Skin of body (tissue), 2 donors: ENCODE results near the gene PRR36. TPM values are rescaled to one million over a fixed set of nuclear protein-coding genes. Genes with fewer than 3 reads are reported as not detected.
A peak's percentile ranks its signal among the peaks of the same experiment; 100 is the strongest.

Experiments used
- DNase-seq: peaks from one replicate; lab custom pipeline; 2025; lab: John Stamatoyannopoulos, UW
- total RNA-seq: library from RNA; depleted of rRNA; stranded (reverse); fragments of >200 nt; gene quantifications from one replicate; pipeline ENCODE4 v1.2.3, GENCODE V29; 2014

Gene PRR36
- total RNA-seq, 1 donor from 2014 or later, result 0.10 TPM

GRCh38 chr19:7846155-7846646, 28.0 kb downstream of the PRR36 start:
- DNase-seq, result no peak

GRCh38 chr19:7845390-7846154, 28.6 kb downstream of the PRR36 start:
- no peak for DNase-seq

- DNase-seq, result no peak
Observed at GRCh38 chr19:7844951-7845350, 29.2 kb downstream of the PRR36 start.

- DNase-seq, result no peak
Observed at GRCh38 chr19:7844405-7844804, 29.8 kb downstream of the PRR36 start.

DNA sequence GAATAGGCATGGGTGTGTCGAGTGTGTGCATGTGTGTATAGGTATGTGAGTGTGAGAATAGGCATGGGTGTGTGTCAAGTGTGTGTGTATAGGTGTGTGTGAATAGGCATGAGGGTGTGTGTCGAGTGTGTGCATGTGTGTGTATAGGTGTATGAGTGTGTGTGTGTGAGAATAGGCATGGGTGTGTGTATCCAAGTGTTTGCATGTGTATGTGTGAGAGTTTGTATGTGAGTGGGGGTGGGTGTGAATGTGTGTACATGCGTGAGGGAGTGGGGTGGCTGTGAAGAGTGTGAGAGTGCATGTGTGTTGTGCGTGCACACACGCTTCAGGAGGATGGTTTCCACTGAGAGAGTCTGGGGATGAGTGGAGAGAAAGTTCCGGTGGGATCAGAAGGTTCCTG, 30.7 kb downstream of the PRR36 start:
- DNase-seq, result no peak

- DNase-seq, result no peak
Observed at GRCh38 chr19:7842661-7843294, 31.4 kb downstream of the PRR36 start.

GRCh38 chr19:7841751-7842660, 32.2 kb downstream of the PRR36 start:
- DNase-seq, result no peak

- no peak for DNase-seq
Observed at GRCh38 chr19:7840629-7841028, 33.6 kb downstream of the PRR36 start.

DNA sequence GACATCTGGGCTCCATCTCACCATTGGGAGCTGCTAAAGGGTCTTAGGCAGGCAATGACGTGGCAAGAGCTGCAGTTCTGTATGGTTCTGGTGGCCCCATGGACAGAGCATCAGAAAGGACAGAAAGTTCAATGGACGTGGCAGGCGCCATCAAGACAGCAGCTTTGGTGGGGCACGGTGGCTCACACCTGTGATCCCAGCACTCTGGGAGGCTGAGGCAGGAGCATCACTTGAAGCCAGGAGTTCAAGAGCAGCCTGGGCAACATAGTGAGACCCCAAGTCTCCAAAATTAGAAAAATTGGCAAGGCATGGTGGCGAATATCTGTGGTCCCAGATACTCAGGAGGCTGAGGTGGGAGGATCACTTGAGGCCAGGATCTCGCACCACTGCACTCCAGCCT, 34.7 kb downstream of the PRR36 start:
- DNase-seq, result no peak

- peak; percentile 33 for DNase-seq
Observed at GRCh38 chr19:7833225-7834099, 40.7 kb downstream of the PRR36 start.

- DNase-seq, result no peak
Observed at GRCh38 chr19:7832781-7833180, 41.4 kb downstream of the PRR36 start.

DNA sequence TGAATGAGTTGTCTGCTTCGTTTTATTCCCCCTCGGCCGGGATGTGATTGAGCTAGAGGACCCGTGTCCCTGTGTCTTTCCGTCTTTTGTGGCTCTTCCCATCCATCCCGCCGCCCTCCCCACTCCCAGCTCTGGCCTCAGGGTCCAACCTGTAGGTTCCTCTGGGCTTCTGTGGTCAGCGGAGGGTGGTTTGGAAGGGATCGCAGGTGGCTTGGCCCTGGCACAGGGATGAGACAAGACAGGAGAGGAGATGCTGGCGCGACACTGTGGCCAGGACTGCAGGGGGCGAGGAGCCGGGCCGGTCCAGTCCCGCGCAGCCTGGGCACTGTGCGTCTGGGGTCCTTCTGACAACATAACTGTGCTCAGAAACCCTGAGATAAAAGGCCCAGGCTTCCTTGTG, 42.2 kb downstream of the PRR36 start:
- no peak for DNase-seq

DNA sequence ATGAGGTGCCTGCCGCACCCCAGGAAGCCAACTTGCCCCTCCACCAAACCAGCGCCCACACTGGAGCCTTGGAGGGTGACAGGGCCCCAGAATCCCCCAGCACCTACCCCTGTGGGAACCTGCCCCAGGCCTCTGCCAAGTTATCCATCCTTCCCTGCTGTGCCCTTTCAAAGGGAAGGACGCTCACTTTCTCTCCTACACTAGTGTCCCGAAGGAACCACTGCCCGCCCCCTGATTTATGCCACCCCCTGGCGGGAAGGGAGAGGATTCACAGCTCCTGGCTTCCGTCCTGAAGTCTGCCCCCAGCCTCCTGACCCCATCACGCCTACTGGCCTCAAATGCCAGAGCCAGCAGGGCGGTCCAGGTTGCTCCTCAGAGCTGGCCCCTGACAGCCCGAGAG, 42.7 kb downstream of the PRR36 start:
- no peak for DNase-seq

- no peak for DNase-seq
Observed at GRCh38 chr19:7830823-7831222, 43.4 kb downstream of the PRR36 start.

- no peak for DNase-seq
Observed at GRCh38 chr19:7830272-7830771, 43.9 kb downstream of the PRR36 start.

DNA sequence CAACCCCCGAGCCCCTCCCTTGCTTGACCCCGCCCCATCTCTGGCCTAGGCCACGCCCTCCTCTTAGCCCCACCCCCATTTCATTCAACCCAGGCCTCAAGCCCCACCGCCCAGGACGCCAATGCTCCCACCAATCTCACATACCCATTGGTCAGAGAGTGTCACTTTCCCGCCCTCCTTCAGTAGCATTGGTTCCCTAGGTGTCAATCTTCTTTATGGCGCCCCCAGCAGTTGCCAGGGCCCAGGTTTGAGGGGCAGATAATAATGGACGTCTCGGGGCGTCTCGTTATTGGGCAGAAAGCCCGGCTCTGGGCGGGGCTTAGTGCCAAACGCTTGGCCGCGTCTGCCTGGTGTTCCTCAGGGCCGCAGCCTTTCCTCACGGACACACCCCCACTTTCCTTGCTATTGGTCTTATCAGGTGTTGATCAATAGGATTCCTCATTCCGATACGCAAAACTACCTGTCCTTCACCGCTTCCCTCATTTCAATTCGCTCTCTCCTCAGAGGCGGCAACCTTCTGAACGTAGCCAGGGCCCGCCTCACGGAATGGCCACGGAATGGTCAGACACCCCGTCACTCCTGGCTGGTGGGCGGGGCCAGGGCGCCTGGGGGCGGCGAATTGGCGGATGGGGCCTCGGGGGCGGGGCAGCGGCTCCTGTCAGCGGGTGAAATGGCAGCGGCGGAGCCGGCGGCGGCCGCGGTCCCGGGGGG, 44.5 kb downstream of the PRR36 start, which contains the start of gene EVI5L:
EVI5L (plus strand) TSS at position 658 of the 711 bp plus-strand sequence. CDS start 16,325 bp downstream, outside the sequence.
- peak; percentile 100 for DNase-seq

- DNase-seq, result no peak
Observed at GRCh38 chr19:7829166-7829520, 45.0 kb downstream of the PRR36 start.

DNA sequence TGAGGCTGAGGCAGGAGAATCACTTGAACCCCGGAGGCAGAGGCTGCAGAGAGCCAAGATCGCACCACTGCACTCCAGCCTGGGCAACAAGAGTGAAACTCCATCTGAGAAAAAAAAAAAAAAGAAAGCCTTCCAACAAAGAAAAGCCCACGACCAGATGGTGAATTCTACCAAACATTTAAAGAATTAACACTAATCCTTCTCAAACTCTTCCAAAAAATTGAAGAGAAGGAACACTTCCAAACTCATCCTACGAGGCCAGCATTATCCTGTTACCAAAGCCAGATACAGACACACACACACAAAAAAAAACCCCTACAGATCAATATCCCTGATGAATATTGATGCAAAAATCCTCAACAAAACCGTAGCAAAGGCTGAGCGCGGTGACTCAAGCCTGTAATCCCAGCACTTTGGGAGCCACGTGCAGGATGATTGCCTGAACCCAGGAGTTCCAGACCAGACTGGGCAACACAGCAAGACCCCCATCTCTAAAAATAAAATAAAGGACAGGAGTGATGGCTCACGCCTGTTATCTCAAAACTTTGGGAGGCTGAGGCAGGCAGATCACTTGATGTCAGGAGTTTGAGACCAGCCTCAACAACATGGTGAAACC, 50.4 kb downstream of the PRR36 start:
- DNase-seq, result no peak

DNA sequence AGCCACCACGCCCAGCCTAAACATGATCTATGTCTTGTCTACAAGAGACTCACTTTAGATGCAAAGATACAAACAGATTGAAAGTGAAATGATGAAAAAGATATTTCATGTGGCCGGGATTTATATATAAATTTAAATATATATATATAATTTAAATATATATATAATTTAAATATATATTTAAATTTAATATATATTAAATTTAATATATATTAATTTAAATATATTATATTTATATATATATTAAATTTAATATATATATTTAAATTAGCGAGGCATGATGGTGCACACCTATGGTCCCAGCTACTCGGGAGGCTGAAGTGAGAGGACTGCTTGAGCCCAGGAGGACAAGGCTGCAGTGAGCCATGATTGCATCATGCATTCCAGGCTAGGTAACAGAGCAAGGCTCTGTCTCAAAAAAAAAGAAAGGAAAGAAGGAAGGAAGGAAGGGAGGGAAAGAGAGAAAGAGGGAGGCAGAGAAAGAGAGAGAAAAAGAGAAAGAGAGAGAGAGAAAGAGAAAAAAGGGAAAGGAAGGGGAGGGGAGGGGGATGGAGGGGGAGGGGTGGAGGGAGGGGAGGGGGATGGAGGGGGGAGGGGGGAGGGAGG, 51.2 kb downstream of the PRR36 start:
- DNase-seq, result no peak
